ENCODE data around the gene SERPINI1. TPM values are rescaled to one million over a fixed set of nuclear protein-coding genes. Genes with fewer than 3 reads are reported as not detected.

Gene SERPINI1
- total RNA-seq, 1 experiment from 2014 or later: 4.4 TPM

DNA sequence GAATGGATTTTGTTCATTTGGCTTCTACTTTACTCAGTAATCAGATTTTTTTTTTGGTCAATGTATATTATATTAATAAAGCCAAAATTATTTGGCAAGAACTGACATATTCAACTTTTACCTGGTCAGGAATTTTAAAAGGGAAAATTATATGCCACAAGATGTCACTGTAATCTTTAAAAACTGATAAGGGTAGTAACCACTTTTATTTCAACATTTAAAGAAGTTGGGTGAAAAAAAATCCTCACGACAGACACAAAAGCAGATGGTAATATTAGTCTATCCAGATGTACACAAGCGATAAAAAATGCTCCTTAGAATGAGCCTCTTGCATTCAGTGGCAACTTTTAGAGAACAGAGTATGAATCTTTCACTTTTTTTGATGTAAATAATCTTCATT lies 101.9 kb downstream of the SERPINI1 start:
- no peak for DNase-seq
- intact Hi-C loops (cut with micrococcal nuclease; ENCODE audit: unreplicated experiment): loop anchor here (1.0 kb wide), 2 partner anchors 45 to 203 kb away; no protein-coding TSS in a partner anchor
- TF ChIP-seq, protein P1, sequence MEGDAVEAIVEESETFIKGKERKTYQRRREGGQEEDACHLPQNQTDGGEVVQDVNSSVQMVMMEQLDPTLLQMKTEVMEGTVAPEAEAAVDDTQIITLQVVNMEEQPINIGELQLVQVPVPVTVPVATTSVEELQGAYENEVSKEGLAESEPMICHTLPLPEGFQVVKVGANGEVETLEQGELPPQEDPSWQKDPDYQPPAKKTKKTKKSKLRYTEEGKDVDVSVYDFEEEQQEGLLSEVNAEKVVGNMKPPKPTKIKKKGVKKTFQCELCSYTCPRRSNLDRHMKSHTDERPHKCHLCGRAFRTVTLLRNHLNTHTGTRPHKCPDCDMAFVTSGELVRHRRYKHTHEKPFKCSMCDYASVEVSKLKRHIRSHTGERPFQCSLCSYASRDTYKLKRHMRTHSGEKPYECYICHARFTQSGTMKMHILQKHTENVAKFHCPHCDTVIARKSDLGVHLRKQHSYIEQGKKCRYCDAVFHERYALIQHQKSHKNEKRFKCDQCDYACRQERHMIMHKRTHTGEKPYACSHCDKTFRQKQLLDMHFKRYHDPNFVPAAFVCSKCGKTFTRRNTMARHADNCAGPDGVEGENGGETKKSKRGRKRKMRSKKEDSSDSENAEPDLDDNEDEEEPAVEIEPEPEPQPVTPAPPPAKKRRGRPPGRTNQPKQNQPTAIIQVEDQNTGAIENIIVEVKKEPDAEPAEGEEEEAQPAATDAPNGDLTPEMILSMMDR (IDR thresholded peaks at IDR 0.05; ENCODE audit: insufficient read depth in 1 of 2, low read depth in 1 of 2, low read length in 1 of 2, severe bottlenecking in 1 of 2, unreplicated experiment in 1 of 2): no peak
- Histone ChIP-seq H3K36me3 (ENCODE audit: control insufficient read depth, insufficient read depth, low read length) (no peaks in the 10 kb centered on the region), H3K27me3 (replicated peaks; ENCODE audit: control insufficient read depth, insufficient read depth, low read length) (no peaks in the 10 kb centered on the region), H3K9me3 (no peaks in the 10 kb centered on the region), H3K4me3 (ENCODE audit: low read depth, low read length) (no peak overlapping the region), H3K4me1 (no peaks in the 10 kb centered on the region)
- BruUV-seq (replicated peaks): no TSS peak
- H3K4me1 Mint-ChIP-seq (ENCODE audit: low read depth, unreplicated experiment): no peaks in the 10 kb centered on the region
- no peak overlapping the region for H3K27ac Mint-ChIP-seq (ENCODE audit: unreplicated experiment)
- ChIA-PET CTCF (interaction anchor here (0.7 kb wide), 1 partner anchor 45 kb away, joined by 3 read pairs; no protein-coding TSS in a partner anchor), POLR2A (no interaction called here)
- no peak overlapping the region for H3K4me3 Mint-ChIP-seq (ENCODE audit: unreplicated experiment)
- H3K9me3 Mint-ChIP-seq (ENCODE audit: unreplicated experiment): no peaks in the 10 kb centered on the region
- no peaks in the 10 kb centered on the region for H3K36me3 Mint-ChIP-seq (ENCODE audit: insufficient read depth, unreplicated experiment)
- H3K27me3 Mint-ChIP-seq (ENCODE audit: insufficient read depth, unreplicated experiment): no peaks in the 10 kb centered on the region

DNA sequence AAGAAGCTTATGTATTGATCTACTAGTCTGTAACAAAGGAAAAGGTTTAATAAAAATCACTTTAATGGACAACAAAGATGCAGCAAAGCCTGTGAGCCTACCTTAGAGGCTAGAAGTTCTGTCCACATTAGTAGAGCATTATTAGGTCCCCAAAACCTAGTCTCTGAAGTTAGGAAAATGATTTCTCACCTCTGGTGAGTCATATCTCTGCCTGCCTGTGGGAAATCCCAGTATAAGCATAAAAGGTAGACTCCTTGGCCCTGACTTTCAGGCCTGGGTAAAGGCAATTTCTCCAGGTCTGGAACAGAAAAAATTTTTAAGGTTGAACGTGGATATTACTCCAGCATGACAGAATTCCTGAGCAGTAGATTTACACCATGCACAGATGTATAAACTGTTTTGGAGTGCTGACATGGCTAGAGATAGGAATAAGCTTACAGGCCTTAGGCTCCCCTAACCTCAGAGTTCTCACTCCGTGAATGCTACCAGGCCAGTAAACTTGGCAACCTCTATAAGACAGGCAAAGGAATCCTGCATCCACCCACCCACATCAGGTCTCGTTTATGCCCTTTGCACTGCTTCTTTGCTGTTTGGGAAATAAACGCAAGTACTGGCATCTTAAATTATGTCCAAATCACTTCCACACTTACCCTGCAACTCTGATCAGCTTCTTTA lies 104.1 kb downstream of the SERPINI1 start:
- no TSS peak for BruUV-seq (replicated peaks)
- no peak overlapping the region for H3K4me3 Mint-ChIP-seq (ENCODE audit: unreplicated experiment)
- ChIA-PET CTCF (no interaction called here), POLR2A (no interaction called here)
- H3K36me3 ChIP-seq (ENCODE audit: control insufficient read depth, insufficient read depth, low read length): no peaks in the 10 kb centered on the region
- H3K27ac Mint-ChIP-seq (ENCODE audit: unreplicated experiment): no peak overlapping the region
- H3K4me1 ChIP-seq: no peaks in the 10 kb centered on the region
- no peak for DNase-seq
- H3K36me3 Mint-ChIP-seq (ENCODE audit: insufficient read depth, unreplicated experiment): no peaks in the 10 kb centered on the region
- H3K4me3 ChIP-seq (ENCODE audit: low read depth, low read length): no peak overlapping the region
- no peaks in the 10 kb centered on the region for H3K9me3 Mint-ChIP-seq (ENCODE audit: unreplicated experiment)
- H3K4me1 Mint-ChIP-seq (ENCODE audit: low read depth, unreplicated experiment): no peaks in the 10 kb centered on the region
- TF ChIP-seq, protein P1 (IDR thresholded peaks at IDR 0.05; ENCODE audit: insufficient read depth in 1 of 2, low read depth in 1 of 2, low read length in 1 of 2, severe bottlenecking in 1 of 2, unreplicated experiment in 1 of 2): no peak
- intact Hi-C loops (cut with micrococcal nuclease; ENCODE audit: unreplicated experiment): no loop called here
- no peaks in the 10 kb centered on the region for H3K9me3 ChIP-seq
- H3K27me3 ChIP-seq (replicated peaks; ENCODE audit: control insufficient read depth, insufficient read depth, low read length): no peaks in the 10 kb centered on the region
- no peaks in the 10 kb centered on the region for H3K27me3 Mint-ChIP-seq (ENCODE audit: insufficient read depth, unreplicated experiment)

GRCh38 chr3:167840247-167840646 lies 104.7 kb downstream of the SERPINI1 start:
- no peaks in the 10 kb centered on the region for H3K36me3 Mint-ChIP-seq (ENCODE audit: insufficient read depth, unreplicated experiment)
- BruUV-seq (replicated peaks): no TSS peak
- Histone ChIP-seq H3K4me3 (ENCODE audit: low read depth, low read length) (no peak overlapping the region), H3K27me3 (replicated peaks; ENCODE audit: control insufficient read depth, insufficient read depth, low read length) (no peaks in the 10 kb centered on the region), H3K9me3 (no peaks in the 10 kb centered on the region), H3K4me1 (no peaks in the 10 kb centered on the region), H3K36me3 (ENCODE audit: control insufficient read depth, insufficient read depth, low read length) (no peaks in the 10 kb centered on the region)
- no peaks in the 10 kb centered on the region for H3K4me1 Mint-ChIP-seq (ENCODE audit: low read depth, unreplicated experiment)
- H3K4me3 Mint-ChIP-seq (ENCODE audit: unreplicated experiment): no peak overlapping the region
- ChIA-PET POLR2A (no interaction called here), CTCF (no interaction called here)
- no peaks in the 10 kb centered on the region for H3K27me3 Mint-ChIP-seq (ENCODE audit: insufficient read depth, unreplicated experiment)
- intact Hi-C loops (cut with micrococcal nuclease; ENCODE audit: unreplicated experiment): no loop called here
- H3K9me3 Mint-ChIP-seq (ENCODE audit: unreplicated experiment): no peaks in the 10 kb centered on the region
- TF ChIP-seq, protein P1 (IDR thresholded peaks at IDR 0.05; ENCODE audit: insufficient read depth in 1 of 2, low read depth in 1 of 2, low read length in 1 of 2, severe bottlenecking in 1 of 2, unreplicated experiment in 1 of 2): no peak
- no peak overlapping the region for H3K27ac Mint-ChIP-seq (ENCODE audit: unreplicated experiment)
- no peak for DNase-seq

Measured in Caco-2 (cell line).